H1 (cell line): ENCODE measurements around the gene SERPINH1. TPM values are rescaled to one million over a fixed set of nuclear protein-coding genes. Genes with fewer than 3 reads are reported as not detected.

ENCODE experiments used
- CTCF ChIA-PET: fragments of 300-600 bp; sonication (Branson Sonifier 250); formaldehyde crosslinking; loops from one replicate; lab custom pipeline; 2021; ENCODE audit not compliant: partially characterized antibody; lab: Charles Lee
- POLR2A ChIA-PET: fragments of 300-600 bp; sonication (Branson Sonifier 250); formaldehyde crosslinking; loops from one replicate; lab custom pipeline; 2021; ENCODE audit warnings: inconsistent platforms; ENCODE audit not compliant: partially characterized antibody; lab: Charles Lee
- DNase-seq, 2 experiments: peaks; one replicate each; pipeline versions ENCODE4 v3.0.0 to v3.0.0-alpha.2; 2010 to 2022; ENCODE audit warnings: low spot score in 2 of 2, low read depth in 1 of 2, mixed read lengths in 1 of 2
- FAIRE-seq: peaks from 2 replicates; lab custom pipeline; 2011; peaks lifted over from hg19 to GRCh38; lab: Jason Lieb, UNC
- H2AFZ ChIP-seq: 2 replicates; pipeline ENCODE4 v1.8.1; 2012; ENCODE audit warnings: low read length, inconsistent platforms
- H2AK5ac ChIP-seq: 2 replicates; pipeline ENCODE4 v1.6.1; 2013; ENCODE audit warnings: low read depth, low read length
- H2BK120ac ChIP-seq: replicated peaks from 2 replicates; pipeline ENCODE3; 2013; ENCODE audit warnings: low read depth, low read length, inconsistent platforms
- H2BK12ac ChIP-seq: 2 replicates; pipeline ENCODE4 v1.6.1; 2013; ENCODE audit warnings: low read depth, low read length
- H2BK15ac ChIP-seq: 2 replicates; pipeline ENCODE4 v1.6.1; 2013; ENCODE audit warnings: low read length
- H2BK20ac ChIP-seq: 2 replicates; pipeline ENCODE4 v1.6.1; 2013; ENCODE audit warnings: low read length
- H2BK5ac ChIP-seq: 2 replicates; pipeline ENCODE4 v1.6.1; 2013; ENCODE audit warnings: low read depth, low read length
- H3K14ac ChIP-seq: 2 replicates; pipeline ENCODE4 v1.6.1; 2013; ENCODE audit warnings: inconsistent platforms; ENCODE audit not compliant: insufficient read length
- H3K18ac ChIP-seq: 2 replicates; pipeline ENCODE4 v1.6.1; 2013; ENCODE audit warnings: low read length; ENCODE audit errors: extremely low read depth
- H3K23ac ChIP-seq: 2 replicates; pipeline ENCODE4 v1.6.1; 2013; ENCODE audit warnings: inconsistent platforms; ENCODE audit not compliant: insufficient read length
- H3K23me2 ChIP-seq: 2 replicates; pipeline ENCODE4 v1.6.1; 2013; ENCODE audit warnings: low read depth, low read length
- H3K27ac ChIP-seq: 2 replicates; pipeline ENCODE4 v1.6.1; 2011; ENCODE audit warnings: low read depth, low read length, inconsistent platforms
- H3K27me3 ChIP-seq, 4 experiments: replicated peaks in 1 of 4; 1 replicate in 1 of 4; 2 replicates in 3 of 4; pipeline versions ENCODE4 v1.6.1 to v1.8.1; 2011 to 2013; ENCODE audit warnings: low read length in 3 of 4, mild to moderate bottlenecking in 3 of 4, inconsistent platforms in 2 of 4, mixed read lengths in 2 of 4, moderate library complexity in 1 of 4; ENCODE audit not compliant: control insufficient read depth in 3 of 4, insufficient read depth in 3 of 4; ENCODE audit errors: extremely low read depth in 1 of 4
- H3K36me3 ChIP-seq, 4 experiments: 2 replicates each; pipeline versions ENCODE4 v1.6.1 to v1.8.1; 2011 to 2013; ENCODE audit warnings: mild to moderate bottlenecking in 4 of 4, low read length in 3 of 4, moderate library complexity in 2 of 4, control low read depth in 1 of 4, inconsistent platforms in 1 of 4; ENCODE audit not compliant: insufficient read depth in 4 of 4, control insufficient read depth in 2 of 4
- H3K4ac ChIP-seq: replicated peaks from 2 replicates; pipeline ENCODE3; 2013; ENCODE audit warnings: low read length, low read depth, mixed read lengths, inconsistent platforms; ENCODE audit not compliant: insufficient read length
- H3K4me1 ChIP-seq, 4 experiments: replicated peaks in 1 of 4; 1 replicate in 1 of 4; 2 replicates in 3 of 4; pipeline versions ENCODE4 v1.6.1 to v1.8.1; 2011 to 2013; ENCODE audit warnings: low read length in 3 of 4, inconsistent platforms in 2 of 4, mixed read lengths in 1 of 4; ENCODE audit not compliant: insufficient read depth in 4 of 4, control insufficient read depth in 3 of 4
- H3K4me2 ChIP-seq, 2 experiments: 2 replicates each; pipeline versions ENCODE4 v1.6.1 to v1.8.1; 2011 to 2013; ENCODE audit warnings: low read depth in 2 of 2, low read length in 2 of 2, control low read depth in 1 of 2, inconsistent platforms in 1 of 2, mild to moderate bottlenecking in 1 of 2; ENCODE audit not compliant: insufficient read depth in 1 of 2
- H3K4me3 ChIP-seq, 4 experiments: fragments of 200-600, 300-600 bp in 1 of 4; sonication (generic), shearing (Covaris generic), sonication (Bioruptor Twin) in 1 of 4; 2 replicates each; pipeline versions ENCODE4 v1.5.1 to v1.8.1; 2011 to 2016; ENCODE audit warnings: low read length in 4 of 4, low read depth in 3 of 4, control low read depth in 2 of 4, inconsistent platforms in 2 of 4, mild to moderate bottlenecking in 2 of 4, mixed read lengths in 1 of 4, moderate library complexity in 1 of 4; ENCODE audit not compliant: insufficient read depth in 2 of 4; ENCODE audit errors: extremely low read depth in 1 of 4
- H3K56ac ChIP-seq: replicated peaks from 2 replicates; pipeline ENCODE3; 2013; ENCODE audit warnings: low read depth, mild to moderate bottlenecking, mixed read lengths, low read length, inconsistent platforms; ENCODE audit not compliant: insufficient read length
- H3K79me1 ChIP-seq: 2 replicates; pipeline ENCODE4 v1.6.1; 2013; ENCODE audit warnings: low read depth, low read length, control low read depth
- H3K79me2 ChIP-seq, 2 experiments: 2 replicates each; pipeline versions ENCODE4 v1.6.1 to v1.8.1; 2012 to 2013; ENCODE audit warnings: low read length in 2 of 2, mild to moderate bottlenecking in 2 of 2, inconsistent platforms in 1 of 2; ENCODE audit not compliant: insufficient read depth in 2 of 2, control insufficient read depth in 1 of 2
- H3K9ac ChIP-seq, 4 experiments: replicated peaks in 1 of 4; 1 replicate in 1 of 4; 2 replicates in 3 of 4; pipeline versions ENCODE4 v1.6.1 to v1.8.1; 2011 to 2013; ENCODE audit warnings: low read depth in 3 of 4, low read length in 3 of 4, control low read depth in 2 of 4, mild to moderate bottlenecking in 2 of 4, moderate library complexity in 2 of 4, inconsistent platforms in 1 of 4; ENCODE audit errors: extremely low read depth in 1 of 4
- H3K9me3 ChIP-seq, 2 experiments: 2 replicates each; pipeline versions ENCODE4 v1.6.1 to v1.8.1; 2012 to 2013; ENCODE audit warnings: mild to moderate bottlenecking in 2 of 2, moderate library complexity in 2 of 2, control low read depth in 1 of 2, inconsistent platforms in 1 of 2, low read depth in 1 of 2, low read length in 1 of 2, mixed read lengths in 1 of 2; ENCODE audit not compliant: insufficient read depth in 2 of 2
- H4K20me1 ChIP-seq, 2 experiments: replicated peaks in 1 of 2; 2 replicates each; pipeline versions ENCODE3 to v1.8.1; 2011 to 2013; ENCODE audit warnings: inconsistent platforms in 2 of 2, low read length in 2 of 2, mild to moderate bottlenecking in 1 of 2; ENCODE audit not compliant: insufficient read depth in 2 of 2, control insufficient read depth in 1 of 2
- H4K5ac ChIP-seq: 2 replicates; pipeline ENCODE4 v1.6.1; 2013; ENCODE audit warnings: low read length, low read depth, mixed read lengths, inconsistent platforms; ENCODE audit not compliant: insufficient read length
- H4K8ac ChIP-seq: 2 replicates; pipeline ENCODE4 v1.8.0; 2013; ENCODE audit warnings: mild to moderate bottlenecking, moderate library complexity, low read length, inconsistent platforms; ENCODE audit not compliant: insufficient read depth; ENCODE audit errors: extremely low read depth
- H4K91ac ChIP-seq: replicated peaks from 2 replicates; pipeline ENCODE3; 2013; ENCODE audit warnings: low read length, mixed read lengths, inconsistent platforms; ENCODE audit not compliant: insufficient read length
- BCL11A ChIP-seq, 2 experiments: IDR thresholded peaks; one replicate each; pipeline ENCODE4 v1.6.1; 2011; ENCODE audit warnings: low read depth in 2 of 2, low read length in 2 of 2, mild to moderate bottlenecking in 2 of 2
- E2F6 ChIP-seq: IDR thresholded peaks from 2 replicates; pipeline ENCODE4 v1.6.1; 2012; ENCODE audit warnings: inconsistent platforms
- RBBP5 ChIP-seq: IDR thresholded peaks from 2 replicates; pipeline ENCODE4 v1.7.1; 2012; ENCODE audit warnings: low read depth, mild to moderate bottlenecking, inconsistent platforms, low read length, moderate library complexity, borderline replicate concordance
- WGBS, 2 experiments: shearing (Covaris generic) in 1 of 2; methylation state at CpG; one replicate each; pipeline versions ENCODE4 v1.1.6 to v1.1.7; 2013 to 2015; ENCODE audit warnings: low lambda C conversion rate in 2 of 2, mixed read lengths in 2 of 2, inconsistent platforms in 1 of 2, low coverage in 1 of 2, missing lambda C conversion rate in 1 of 2; ENCODE audit not compliant: insufficient replicate concordance in 2 of 2, insufficient coverage in 1 of 2, insufficient read length in 1 of 2; ENCODE audit errors: extremely low coverage in 1 of 2, missing lambda C conversion rate in 1 of 2; 5-methylcytosine and 5-hydroxymethylcytosine counted together
- polyA plus RNA-seq, 7 experiments: library from polyadenylated mRNA; depleted of rRNA in 3 of 7; stranded (reverse) in 5 of 7; unstranded in 2 of 7; fragments of >200 nt in 5 of 7; fragments of 200-250 nt in 2 of 7; gene quantifications; 1 replicate in 5 of 7; 2 replicates in 1 of 7; 4 replicates in 1 of 7; pipeline versions ENCODE4 v1.2.1 to v1.2.3, GENCODE V29; 2011 to 2013; ENCODE audit warnings: missing spikeins in 2 of 7, mixed read lengths in 2 of 7
- total RNA-seq: library from RNA; stranded (reverse); fragmentation: NEBNext Ultra II Directional; extraction: Animal tissue kit (Norgen Biotek cat#: 25700); gene quantifications from 2 replicates; pipeline ENCODE4 v1.2.1, GENCODE V29; 2021

The SERPINH1 gene
- total and polyA plus RNA-seq, 2 of the 8 experiments (the other 6 are each of a cell fraction or from before 2014, with no cell fraction given) = 420 to 621 TPM

GRCh38 chr11:75595429-75595828 is 33.4 kb downstream of the SERPINH1 start:
- H3K23me2 ChIP-seq = no peaks in the 10 kb centered on the region; the same call in 1 of the 2 replicates
- no peak overlapping the region for H4K8ac ChIP-seq
- TF ChIP-seq BCL11A (IDR thresholded peaks at IDR 0.05; ENCODE audit: low read depth in 2 of 2, low read length in 2 of 2) (no peak), E2F6 (no peak), RBBP5 (no peak)
- H3K18ac ChIP-seq = no peak overlapping the region
- no peak overlapping the region for H3K9ac ChIP-seq
- no peaks in the 10 kb centered on the region for H4K20me1 ChIP-seq
- H3K4me1 ChIP-seq = peaks cover 0 to 2% (median 0%) of the 10 kb centered on the region in 4 experiments; a peak in 1 of 7 replicates
- H2AK5ac ChIP-seq = no peak overlapping the region
- H2BK12ac ChIP-seq = no peak overlapping the region; the same call in 1 of the 2 replicates
- no peak overlapping the region for H3K4me3 ChIP-seq
- H3K4me2 ChIP-seq = no peak overlapping the region
- H2BK20ac ChIP-seq = no peak overlapping the region; the same call in 1 of the 2 replicates
- no peak overlapping the region for H4K91ac ChIP-seq
- H3K56ac ChIP-seq = no peak overlapping the region
- no peak overlapping the region for H3K14ac ChIP-seq
- ChIA-PET CTCF (interaction anchor here (0.6 to 3.2 kb wide), 19 partner anchors 11 to 151 kb away, joined by 3 to 25 read pairs (median 4); no protein-coding TSS in a partner anchor), POLR2A (interaction anchor here (0.9 to 1.2 kb wide), 2 partner anchors 12 to 20 kb away, joined by 4 to 6 read pairs; no protein-coding TSS in a partner anchor)
- H3K36me3 ChIP-seq = no peaks in the 10 kb centered on the region
- no peak overlapping the region for H2BK15ac ChIP-seq
- H3K4ac ChIP-seq = no peak overlapping the region
- WGBS, 2 experiments = 83% methylated on average over 2 of the region's 2 CpGs; no CpG with 5 or more reads in 1 of the 2 experiments
- H3K27me3 ChIP-seq = peaks cover 0 to 3% (median 0%) of the 10 kb centered on the region in 4 experiments; a peak in 1 of 7 replicates
- no peaks in the 10 kb centered on the region for H3K79me2 ChIP-seq
- H3K23ac ChIP-seq = no peak overlapping the region
- no peaks in the 10 kb centered on the region for H3K79me1 ChIP-seq
- no peak for FAIRE-seq
- no peak overlapping the region for H4K5ac ChIP-seq
- H3K9me3 ChIP-seq = no peaks in the 10 kb centered on the region
- H2BK120ac ChIP-seq = no peak overlapping the region
- H2AFZ ChIP-seq = no peak overlapping the region
- H2BK5ac ChIP-seq = no peak overlapping the region
- H3K27ac ChIP-seq = no peak overlapping the region
- DNase-seq = no peak
